ENCODE measurements around the gene AP1AR. TPM values are rescaled to one million over a fixed set of nuclear protein-coding genes. Genes with fewer than 3 reads are reported as not detected.
"Not testable (repeated sequence)": the region's sequence is repeated elsewhere in the genome, so short reads cannot be mapped to it uniquely, and the experiment has no call there.

AP1AR gene
- total RNA-seq, 1 donor from 2014 or later, result 13.0 TPM

DNA sequence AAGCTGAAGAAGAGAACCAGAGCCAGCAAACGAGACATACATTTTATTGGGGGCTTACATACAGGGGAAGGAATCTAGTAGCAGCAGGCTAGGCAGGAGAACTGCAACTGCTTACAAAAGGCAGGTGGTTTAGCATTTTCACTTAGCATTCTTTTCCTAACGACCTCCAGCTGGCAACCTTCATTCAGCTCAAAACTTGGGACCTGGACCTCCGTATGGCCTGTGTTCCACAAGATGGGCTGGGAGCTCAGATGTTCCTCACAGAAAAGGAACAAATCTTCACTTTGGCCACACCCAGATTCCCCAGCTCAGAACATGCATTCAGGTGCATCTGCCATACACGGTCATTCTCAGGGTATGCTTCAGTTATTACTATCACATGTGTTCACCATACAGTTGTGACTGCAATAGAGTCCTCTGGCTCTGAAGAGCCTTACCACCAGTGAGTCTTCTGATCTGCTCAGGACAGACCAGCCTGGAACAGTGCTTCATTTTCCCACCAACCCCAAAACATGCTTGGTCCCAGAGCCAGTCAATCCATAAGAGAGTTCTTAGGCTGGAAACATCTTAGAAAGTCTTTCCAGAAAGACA lies 29.6 kb upstream of the AP1AR start:
- H3K9me3 ChIP-seq (ENCODE audit: control insufficient read depth in 3 of 3, low read length in 3 of 3), result no peaks in the 10 kb centered on the region
- no peak overlapping the region for H3K9ac ChIP-seq (ENCODE audit: low read depth in 1 of 3, low read length in 3 of 3)
- H3K36me3 ChIP-seq (ENCODE audit: control insufficient read depth in 3 of 3, insufficient read depth in 3 of 3, low read length in 3 of 3), result no peaks in the 10 kb centered on the region
- no peak overlapping the region for H3K27ac ChIP-seq (ENCODE audit: low read depth, low read length)
- H3K4me3 ChIP-seq (ENCODE audit: low read length in 3 of 3), result no peak overlapping the region
- no peaks in the 10 kb centered on the region for H3K27me3 ChIP-seq (ENCODE audit: control insufficient read depth in 3 of 3, insufficient read depth in 3 of 3, low read length in 3 of 3)
- H3K4me1 ChIP-seq (ENCODE audit: control insufficient read depth in 3 of 3, insufficient read depth in 3 of 3, low read length in 3 of 3), result no peaks in the 10 kb centered on the region

GRCh38 chr4:112203593-112203992 lies 28.0 kb upstream of the AP1AR start:
- no peak overlapping the region for H3K27ac ChIP-seq (ENCODE audit: low read depth, low read length)
- no peaks in the 10 kb centered on the region for H3K27me3 ChIP-seq (ENCODE audit: control insufficient read depth in 3 of 3, insufficient read depth in 3 of 3, low read length in 3 of 3)
- H3K4me3 ChIP-seq (ENCODE audit: low read length in 3 of 3), result no peak overlapping the region
- no peak overlapping the region for H3K9ac ChIP-seq (ENCODE audit: low read depth in 1 of 3, low read length in 3 of 3)
- no peaks in the 10 kb centered on the region for H3K9me3 ChIP-seq (ENCODE audit: control insufficient read depth in 3 of 3, low read length in 3 of 3)
- no peaks in the 10 kb centered on the region for H3K4me1 ChIP-seq (ENCODE audit: control insufficient read depth in 3 of 3, insufficient read depth in 3 of 3, low read length in 3 of 3)
- no peaks in the 10 kb centered on the region for H3K36me3 ChIP-seq (ENCODE audit: control insufficient read depth in 3 of 3, insufficient read depth in 3 of 3, low read length in 3 of 3)

DNA sequence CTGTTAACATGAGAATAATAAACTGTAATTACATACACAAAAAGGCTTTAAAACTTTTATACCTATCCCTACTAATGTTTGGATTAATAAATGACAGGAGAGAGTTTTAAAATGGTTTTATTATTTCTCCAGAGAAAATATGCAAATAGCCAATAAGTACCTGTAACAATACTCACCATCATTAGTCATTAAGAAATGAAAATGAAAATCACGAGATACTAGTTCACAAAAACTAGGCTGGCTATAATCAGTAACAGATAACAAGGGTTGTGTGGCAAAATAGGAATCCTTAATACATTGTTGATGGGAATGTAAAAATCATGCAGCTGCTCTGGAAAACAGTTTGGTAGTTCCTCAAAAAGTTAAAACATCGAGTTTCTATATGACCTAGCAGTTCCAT lies 25.2 kb upstream of the AP1AR start:
- H3K4me1 ChIP-seq (ENCODE audit: control insufficient read depth in 3 of 3, insufficient read depth in 3 of 3, low read length in 3 of 3), result no peaks in the 10 kb centered on the region
- H3K36me3 ChIP-seq (ENCODE audit: control insufficient read depth in 3 of 3, insufficient read depth in 3 of 3, low read length in 3 of 3), result no peaks in the 10 kb centered on the region
- H3K27ac ChIP-seq (ENCODE audit: low read depth, low read length), result no peak overlapping the region
- no peak overlapping the region for H3K4me3 ChIP-seq (ENCODE audit: low read length in 3 of 3)
- H3K9me3 ChIP-seq (ENCODE audit: control insufficient read depth in 3 of 3, low read length in 3 of 3), result no peaks in the 10 kb centered on the region
- H3K27me3 ChIP-seq (ENCODE audit: control insufficient read depth in 3 of 3, insufficient read depth in 3 of 3, low read length in 3 of 3), result no peaks in the 10 kb centered on the region
- H3K9ac ChIP-seq (ENCODE audit: low read depth in 1 of 3, low read length in 3 of 3), result no peak overlapping the region

DNA sequence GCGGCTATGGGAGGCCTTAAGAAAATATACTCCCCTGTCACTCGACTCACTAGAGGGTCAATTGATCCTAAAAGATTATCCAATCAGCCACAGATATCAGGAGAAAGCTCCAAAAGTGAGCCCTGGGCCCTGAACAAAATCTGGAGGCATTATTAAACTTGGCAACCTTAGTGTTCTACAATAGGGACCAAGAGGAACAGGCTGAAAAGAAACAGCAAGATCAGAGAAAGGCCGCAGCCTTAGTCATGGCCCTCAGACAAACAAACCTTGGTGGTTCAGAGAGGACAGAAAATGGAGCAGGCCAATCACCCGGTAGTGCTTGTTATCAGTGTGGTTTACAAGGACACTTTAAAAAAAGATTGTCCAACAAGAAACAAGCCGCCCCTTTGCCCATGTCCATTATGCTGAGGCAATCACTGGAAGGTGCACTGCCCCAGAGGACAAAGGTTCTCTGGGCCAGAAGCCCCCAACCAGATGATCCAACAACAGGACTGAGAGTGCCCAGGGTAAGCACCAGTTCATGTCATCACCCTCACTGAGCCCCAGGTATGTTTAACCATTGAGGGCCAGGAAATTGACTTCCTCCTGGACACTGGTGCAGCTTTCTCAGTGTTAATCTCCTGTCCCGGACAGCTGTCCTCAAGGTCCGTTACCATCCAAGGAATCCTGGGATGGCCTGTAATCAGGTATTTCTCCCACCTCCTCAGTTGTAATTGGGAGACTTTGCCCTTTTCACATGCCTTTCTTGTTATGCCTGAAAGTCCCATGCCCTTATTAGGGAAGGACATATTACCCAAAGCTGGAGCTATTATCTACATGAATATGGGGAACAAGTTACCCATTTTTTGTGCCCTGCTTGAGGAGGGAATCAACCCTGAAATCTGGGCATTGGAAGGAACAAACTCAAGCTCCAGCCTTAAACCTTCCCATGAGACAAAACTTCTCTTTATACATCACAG lies 23.2 kb upstream of the AP1AR start:
- H3K9me3 ChIP-seq (ENCODE audit: control insufficient read depth in 3 of 3, low read length in 3 of 3); H3K9ac ChIP-seq (ENCODE audit: low read depth in 1 of 3, low read length in 3 of 3); H3K4me1 ChIP-seq (ENCODE audit: control insufficient read depth in 3 of 3, insufficient read depth in 3 of 3, low read length in 3 of 3); H3K27me3 ChIP-seq (ENCODE audit: control insufficient read depth in 3 of 3, insufficient read depth in 3 of 3, low read length in 3 of 3); H3K4me3 ChIP-seq (ENCODE audit: low read length in 3 of 3); H3K36me3 ChIP-seq (ENCODE audit: control insufficient read depth in 3 of 3, insufficient read depth in 3 of 3, low read length in 3 of 3); H3K27ac ChIP-seq (ENCODE audit: low read depth, low read length): not testable (repeated sequence)

- Histone ChIP-seq H3K27me3 (ENCODE audit: control insufficient read depth in 3 of 3, insufficient read depth in 3 of 3, low read length in 3 of 3) (no peaks in the 10 kb centered on the region), H3K4me3 (ENCODE audit: low read length in 3 of 3) (no peak overlapping the region), H3K36me3 (ENCODE audit: control insufficient read depth in 3 of 3, insufficient read depth in 3 of 3, low read length in 3 of 3) (no peaks in the 10 kb centered on the region), H3K9me3 (ENCODE audit: control insufficient read depth in 3 of 3, low read length in 3 of 3) (no peaks in the 10 kb centered on the region), H3K27ac (ENCODE audit: low read depth, low read length) (no peak overlapping the region), H3K4me1 (ENCODE audit: control insufficient read depth in 3 of 3, insufficient read depth in 3 of 3, low read length in 3 of 3) (no peaks in the 10 kb centered on the region), H3K9ac (ENCODE audit: low read depth in 1 of 3, low read length in 3 of 3) (no peak overlapping the region)
Measured at GRCh38 chr4:112210777-112211176, 20.8 kb upstream of the AP1AR start.

GRCh38 chr4:112213091-112213490 lies 18.5 kb upstream of the AP1AR start:
- H3K4me1 ChIP-seq (ENCODE audit: control insufficient read depth in 3 of 3, insufficient read depth in 3 of 3, low read length in 3 of 3), result no peaks in the 10 kb centered on the region
- no peak overlapping the region for H3K27ac ChIP-seq (ENCODE audit: low read depth, low read length)
- H3K36me3 ChIP-seq (ENCODE audit: control insufficient read depth in 3 of 3, insufficient read depth in 3 of 3, low read length in 3 of 3), result no peaks in the 10 kb centered on the region
- H3K9me3 ChIP-seq (ENCODE audit: control insufficient read depth in 3 of 3, low read length in 3 of 3), result no peaks in the 10 kb centered on the region
- H3K9ac ChIP-seq (ENCODE audit: low read depth in 1 of 3, low read length in 3 of 3), result no peak overlapping the region
- H3K4me3 ChIP-seq (ENCODE audit: low read length in 3 of 3), result no peak overlapping the region
- H3K27me3 ChIP-seq (ENCODE audit: control insufficient read depth in 3 of 3, insufficient read depth in 3 of 3, low read length in 3 of 3), result no peaks in the 10 kb centered on the region

GRCh38 chr4:112213856-112214255 lies 17.7 kb upstream of the AP1AR start:
- Histone ChIP-seq H3K9ac (ENCODE audit: low read depth in 1 of 3, low read length in 3 of 3) (no peak overlapping the region), H3K36me3 (ENCODE audit: control insufficient read depth in 3 of 3, insufficient read depth in 3 of 3, low read length in 3 of 3) (no peaks in the 10 kb centered on the region), H3K27me3 (ENCODE audit: control insufficient read depth in 3 of 3, insufficient read depth in 3 of 3, low read length in 3 of 3) (no peaks in the 10 kb centered on the region), H3K4me3 (ENCODE audit: low read length in 3 of 3) (no peak overlapping the region), H3K27ac (ENCODE audit: low read depth, low read length) (no peak overlapping the region), H3K4me1 (ENCODE audit: control insufficient read depth in 3 of 3, insufficient read depth in 3 of 3, low read length in 3 of 3) (no peaks in the 10 kb centered on the region), H3K9me3 (ENCODE audit: control insufficient read depth in 3 of 3, low read length in 3 of 3) (no peaks in the 10 kb centered on the region)

DNA sequence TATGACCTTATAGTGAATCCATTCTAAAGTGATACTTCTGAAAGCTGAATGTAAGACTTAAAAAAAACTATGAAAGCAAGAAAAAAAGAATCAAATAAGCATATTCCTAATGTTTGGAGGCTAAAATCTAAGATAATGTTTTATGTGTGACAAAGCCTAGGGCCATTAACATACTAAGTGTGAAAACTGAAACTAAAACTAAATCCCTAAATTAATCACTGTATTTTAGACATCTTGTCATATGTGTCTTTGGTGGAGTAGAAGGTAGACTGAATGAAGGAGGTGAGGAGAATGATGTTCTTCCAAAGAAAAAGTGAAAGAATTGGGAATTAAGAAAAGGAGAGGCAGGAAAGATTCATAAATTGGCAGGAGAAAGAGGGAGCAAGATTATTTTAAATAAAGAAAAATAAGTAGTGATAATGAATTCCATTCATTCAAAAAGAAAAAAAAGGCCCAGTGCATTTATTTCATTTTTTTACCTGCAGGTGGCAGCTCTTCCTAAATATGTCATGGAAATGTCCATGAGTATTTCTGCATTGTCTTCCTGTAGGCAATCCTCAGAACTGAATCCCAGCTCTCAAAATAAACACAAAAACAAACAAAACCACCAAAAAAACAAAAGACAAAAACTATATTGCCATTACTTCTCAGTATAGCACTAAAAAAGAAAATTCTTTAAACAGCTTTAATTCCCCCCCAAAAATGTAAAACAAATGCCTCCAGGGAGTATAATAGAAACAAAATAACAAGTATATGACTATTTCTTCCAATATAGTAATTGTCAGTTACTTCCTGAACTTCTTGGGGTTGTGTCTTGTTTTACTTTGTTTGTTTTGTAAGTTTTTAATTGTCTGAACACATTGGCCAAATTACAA lies 17.0 kb upstream of the AP1AR start:
- no peaks in the 10 kb centered on the region for H3K4me1 ChIP-seq (ENCODE audit: control insufficient read depth in 3 of 3, insufficient read depth in 3 of 3, low read length in 3 of 3)
- H3K9me3 ChIP-seq (ENCODE audit: control insufficient read depth in 3 of 3, low read length in 3 of 3), result no peaks in the 10 kb centered on the region
- H3K27me3 ChIP-seq (ENCODE audit: control insufficient read depth in 3 of 3, insufficient read depth in 3 of 3, low read length in 3 of 3), result no peaks in the 10 kb centered on the region
- no peak overlapping the region for H3K9ac ChIP-seq (ENCODE audit: low read depth in 1 of 3, low read length in 3 of 3)
- no peaks in the 10 kb centered on the region for H3K36me3 ChIP-seq (ENCODE audit: control insufficient read depth in 3 of 3, insufficient read depth in 3 of 3, low read length in 3 of 3)
- no peak overlapping the region for H3K27ac ChIP-seq (ENCODE audit: low read depth, low read length)
- H3K4me3 ChIP-seq (ENCODE audit: low read length in 3 of 3), result no peak overlapping the region

- H3K4me1 ChIP-seq (ENCODE audit: control insufficient read depth in 3 of 3, insufficient read depth in 3 of 3, low read length in 3 of 3), result no peaks in the 10 kb centered on the region
- H3K9me3 ChIP-seq (ENCODE audit: control insufficient read depth in 3 of 3, low read length in 3 of 3), result no peaks in the 10 kb centered on the region
- no peaks in the 10 kb centered on the region for H3K36me3 ChIP-seq (ENCODE audit: control insufficient read depth in 3 of 3, insufficient read depth in 3 of 3, low read length in 3 of 3)
- H3K27ac ChIP-seq (ENCODE audit: low read depth, low read length), result no peak overlapping the region
- no peak overlapping the region for H3K9ac ChIP-seq (ENCODE audit: low read depth in 1 of 3, low read length in 3 of 3)
- no peak overlapping the region for H3K4me3 ChIP-seq (ENCODE audit: low read length in 3 of 3)
- H3K27me3 ChIP-seq (ENCODE audit: control insufficient read depth in 3 of 3, insufficient read depth in 3 of 3, low read length in 3 of 3), result no peaks in the 10 kb centered on the region
Measured at GRCh38 chr4:112219826-112220366, 11.7 kb upstream of the AP1AR start.

All from skeletal muscle tissue (tissue), 4 donors.